Heart left ventricle (tissue), 13 donors: ENCODE data around the gene C4BPA.

Source experiments
- POLR2A ChIP-seq, 2 donors: fragments of 450-650 bp; IDR thresholded peaks; one replicate each; pipeline ENCODE4 v1.6.1; 2017; ENCODE audit warnings: antibody characterized with exemption in 2 of 2, mild to moderate bottlenecking in 2 of 2, moderate library complexity in 2 of 2
- TF ChIP-seq, protein P1 (sequence below), 12 donors: fragments of 200-600 bp; sonication (generic) in 4 of 12; IDR thresholded peaks; one replicate each; pipeline versions ENCODE4 v1.5.0 to v1.8.0; 2018 to 2022; ENCODE audit warnings: antibody characterized with exemption in 12 of 12, mild to moderate bottlenecking in 5 of 12
- donor health status: ischemic (EF 13 %, LVEDD 7.1; RV severe dilation, severe dysfunction).
- donor health status: DM: no; HTN: yes; CAD: no.
- donor health status: DM: no; HTN: no; CAD: no.
- donor health status: ischemic (EF 25% LVEDD 6.9; RV normal size, moderate dysfunction).
- donor health status: ischemic (EF 25% LVEDD 5.7; RV mildly dilated, moderate dysfunction).
- donor health status: ischemic (EF 35%, LVEDD 5.7; RV mildly dilated, moderate dysfunction).
- donor health status: nonischemic (EF 11% LVEDD 7.7; RV severe dilation, severe dysfunction).
- donor health status: DM: yes; HTN: yes; CAD: no.
- donor health status: PGD.
- donor health status: ischemic (EF 29% LVEDD 5.4; RV normal size, mild dysfunction).
- donor health status: nonischemic (EF 23%, LVEDD 6.1; RV moderate dilation, normal function).

- TF ChIP-seq, protein P1, sequence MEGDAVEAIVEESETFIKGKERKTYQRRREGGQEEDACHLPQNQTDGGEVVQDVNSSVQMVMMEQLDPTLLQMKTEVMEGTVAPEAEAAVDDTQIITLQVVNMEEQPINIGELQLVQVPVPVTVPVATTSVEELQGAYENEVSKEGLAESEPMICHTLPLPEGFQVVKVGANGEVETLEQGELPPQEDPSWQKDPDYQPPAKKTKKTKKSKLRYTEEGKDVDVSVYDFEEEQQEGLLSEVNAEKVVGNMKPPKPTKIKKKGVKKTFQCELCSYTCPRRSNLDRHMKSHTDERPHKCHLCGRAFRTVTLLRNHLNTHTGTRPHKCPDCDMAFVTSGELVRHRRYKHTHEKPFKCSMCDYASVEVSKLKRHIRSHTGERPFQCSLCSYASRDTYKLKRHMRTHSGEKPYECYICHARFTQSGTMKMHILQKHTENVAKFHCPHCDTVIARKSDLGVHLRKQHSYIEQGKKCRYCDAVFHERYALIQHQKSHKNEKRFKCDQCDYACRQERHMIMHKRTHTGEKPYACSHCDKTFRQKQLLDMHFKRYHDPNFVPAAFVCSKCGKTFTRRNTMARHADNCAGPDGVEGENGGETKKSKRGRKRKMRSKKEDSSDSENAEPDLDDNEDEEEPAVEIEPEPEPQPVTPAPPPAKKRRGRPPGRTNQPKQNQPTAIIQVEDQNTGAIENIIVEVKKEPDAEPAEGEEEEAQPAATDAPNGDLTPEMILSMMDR (IDR thresholded peaks at IDR 0.05): no peak
- TF ChIP-seq POLR2A (IDR thresholded peaks at IDR 0.05): no peak
These were observed 70.9 kb downstream of the C4BPA start for GRCh38 chr1:207174913-207175312.
